ENCODE results near the gene EIF3D.

Gene EIF3D

GRCh38 chr22:36463783-36464184 lies 65.2 kb downstream of the EIF3D start:
- no peak for DNase-seq

GRCh38 chr22:36461665-36462649 lies 67.0 kb downstream of the EIF3D start:
- DNase-seq = peak; percentile 99
